NCI-H1930 (cell line): ENCODE measurements around the gene MYRIP.
"Not testable (repeated sequence)": the region's sequence is repeated elsewhere in the genome, so short reads cannot be mapped to it uniquely, and the experiment has no call there.

Experiments
- DNase-seq, 2 experiments: peaks; one replicate each; lab custom pipeline; 2025; lab: John Stamatoyannopoulos, UW

The MYRIP gene

GRCh38 chr3:40237159-40237558 lies 427.8 kb downstream of the MYRIP start:
- DNase-seq = no peak

- DNase-seq = no peak
Observed at GRCh38 chr3:40237889-40238571, 428.6 kb downstream of the MYRIP start.

GRCh38 chr3:40240921-40241320 lies 431.5 kb downstream of the MYRIP start:
- DNase-seq = no peak

- no peak for DNase-seq
Observed at GRCh38 chr3:40242216-40242615, 432.8 kb downstream of the MYRIP start.

- DNase-seq = no peak
Observed at GRCh38 chr3:40242638-40243037, 433.2 kb downstream of the MYRIP start.

- no peak for DNase-seq
Observed at GRCh38 chr3:40243056-40243455, 433.6 kb downstream of the MYRIP start.

GRCh38 chr3:40247714-40248454 lies 438.5 kb downstream of the MYRIP start:
- DNase-seq = no peak

- no peak for DNase-seq
Observed at GRCh38 chr3:40248591-40248990, 439.2 kb downstream of the MYRIP start.

- DNase-seq = no peak
Observed at GRCh38 chr3:40249168-40249567, 439.8 kb downstream of the MYRIP start.

- DNase-seq = no peak
Observed at GRCh38 chr3:40254491-40254890, 445.1 kb downstream of the MYRIP start.

GRCh38 chr3:40254891-40255290 lies 445.5 kb downstream of the MYRIP start:
- DNase-seq = no peak

- DNase-seq = no peak
Observed at GRCh38 chr3:40255532-40255931, 446.1 kb downstream of the MYRIP start.

GRCh38 chr3:40258064-40258463 lies 448.7 kb downstream of the MYRIP start:
- DNase-seq = no peak

GRCh38 chr3:40258555-40258954 lies 449.1 kb downstream of the MYRIP start:
- DNase-seq = no peak

GRCh38 chr3:40262331-40262730 lies 452.9 kb downstream of the MYRIP start:
- DNase-seq = no peak

GRCh38 chr3:40264451-40264850 lies 455.0 kb downstream of the MYRIP start:
- DNase-seq = no peak

GRCh38 chr3:40265181-40265580 lies 455.8 kb downstream of the MYRIP start:
- no peak for DNase-seq

GRCh38 chr3:40267937-40268724 lies 458.7 kb downstream of the MYRIP start:
- DNase-seq = no peak

GRCh38 chr3:40268802-40269524 lies 459.6 kb downstream of the MYRIP start:
- DNase-seq = no peak

- DNase-seq = no peak
Observed at GRCh38 chr3:40278791-40279190, 469.4 kb downstream of the MYRIP start.

- DNase-seq = no peak
Observed at GRCh38 chr3:40281995-40282394, 472.6 kb downstream of the MYRIP start.

- not testable (repeated sequence) for DNase-seq
Observed at GRCh38 chr3:40283057-40283456, 473.6 kb downstream of the MYRIP start.
